Keratinocyte (primary cell): ENCODE results near the gene TNFAIP8. TPM values are rescaled to one million over a fixed set of nuclear protein-coding genes. Genes with fewer than 3 reads are reported as not detected.

ENCODE experiments used
- DNase-seq: peaks from one replicate; pipeline ENCODE4 v3.0.0-alpha.2; 2011; ENCODE audit warnings: low read depth, missing footprints, low spot score
- FAIRE-seq: peaks from 2 replicates; lab custom pipeline; 2011; peaks lifted over from hg19 to GRCh38; lab: Jason Lieb, UNC
- H2AFZ ChIP-seq: 2 replicates; pipeline ENCODE4 v1.6.0; 2012; ENCODE audit warnings: low read length, control low read depth, inconsistent platforms; ENCODE audit not compliant: control insufficient read depth
- H3K27ac ChIP-seq: 2 replicates; pipeline ENCODE4 v1.5.1; 2011; ENCODE audit warnings: low read length; ENCODE audit not compliant: control insufficient read depth, insufficient read depth
- H3K27me3 ChIP-seq: 3 replicates; pipeline ENCODE4 v1.6.0; 2011; ENCODE audit warnings: low read length; ENCODE audit not compliant: control insufficient read depth, insufficient read depth; ENCODE audit errors: extremely low read depth
- H3K36me3 ChIP-seq, 2 experiments: 2 replicates in 1 of 2; 3 replicates in 1 of 2; pipeline ENCODE4 v1.5.1; 2011; ENCODE audit warnings: low read length in 2 of 2, mild to moderate bottlenecking in 1 of 2; ENCODE audit not compliant: control insufficient read depth in 2 of 2, insufficient read depth in 2 of 2; ENCODE audit errors: extremely low read depth in 1 of 2
- H3K4me1 ChIP-seq: 3 replicates; pipeline ENCODE4 v1.5.1; 2011; ENCODE audit warnings: low read length; ENCODE audit not compliant: control insufficient read depth, insufficient read depth; ENCODE audit errors: extremely low read depth
- H3K4me2 ChIP-seq: 3 replicates; pipeline ENCODE4 v1.6.0; 2011; ENCODE audit warnings: low read depth, low read length; ENCODE audit not compliant: control insufficient read depth, insufficient read depth; ENCODE audit errors: extremely low read depth
- H3K4me3 ChIP-seq, 3 experiments: fragments of 200-600 bp in 1 of 3; sonication (generic) in 1 of 3; 2 replicates in 2 of 3; 3 replicates in 1 of 3; pipeline ENCODE4 v1.5.1; 2011 to 2016; ENCODE audit warnings: low read length in 3 of 3, mild to moderate bottlenecking in 3 of 3, control low read depth in 2 of 3, inconsistent platforms in 1 of 3, low read depth in 1 of 3, mixed read lengths in 1 of 3, mixed run types in 1 of 3, moderate library complexity in 1 of 3; ENCODE audit not compliant: control insufficient read depth in 2 of 3, insufficient read depth in 2 of 3; ENCODE audit errors: extremely low read depth in 1 of 3
- H3K79me2 ChIP-seq: 2 replicates; pipeline ENCODE4 v1.6.0; 2012; ENCODE audit warnings: low read length; ENCODE audit not compliant: control insufficient read depth, insufficient read depth
- H3K9ac ChIP-seq: 3 replicates; pipeline ENCODE4 v1.6.0; 2011; ENCODE audit warnings: low read length; ENCODE audit not compliant: control insufficient read depth, insufficient read depth; ENCODE audit errors: extremely low read depth
- H3K9me1 ChIP-seq: 3 replicates; pipeline ENCODE4 v1.6.0; 2011; ENCODE audit warnings: low read length; ENCODE audit not compliant: control insufficient read depth, insufficient read depth; ENCODE audit errors: extremely low read depth
- H3K9me3 ChIP-seq: 2 replicates; pipeline ENCODE4 v1.5.1; 2012; ENCODE audit warnings: low read depth, low read length; ENCODE audit not compliant: control insufficient read depth
- H4K20me1 ChIP-seq: 3 replicates; pipeline ENCODE4 v1.6.0; 2011; ENCODE audit warnings: low read length; ENCODE audit not compliant: control insufficient read depth, insufficient read depth; ENCODE audit errors: extremely low read depth
- CTCF ChIP-seq, 3 experiments: IDR thresholded peaks in 1 of 3; conservative IDR thresholded peaks in 1 of 3; optimal IDR thresholded peaks in 1 of 3; 2 replicates in 2 of 3; 3 replicates in 1 of 3; pipeline versions ENCODE3 to v1.5.1; 2011; ENCODE audit warnings: low read length in 3 of 3, mild to moderate bottlenecking in 3 of 3, moderate library complexity in 2 of 3, control low read depth in 1 of 3, inconsistent platforms in 1 of 3; ENCODE audit not compliant: insufficient read depth in 2 of 3; ENCODE audit errors: extremely low read depth in 1 of 3
- EZH2 ChIP-seq: IDR thresholded peaks from one replicate; pipeline ENCODE4 v1.6.1; 2012; ENCODE audit warnings: inconsistent platforms, mild to moderate bottlenecking, low read length, moderate library complexity
- dilution Hi-C: fragments of 300-500 bp; cut with MboI; formaldehyde crosslinking; loops from one replicate; pipeline ENCODE4 v1.7.0; 2020; ENCODE audit warnings: low sequenced_read_pairs; ENCODE audit not compliant: extremely low pct_ligation_motif_present
- polyA plus RNA-seq, 5 experiments: library from polyadenylated mRNA; depleted of rRNA in 3 of 5; stranded (reverse) in 3 of 5; stranded (forward) in 1 of 5; unstranded in 1 of 5; fragments of >200 nt; gene quantifications; 1 replicate in 1 of 5; 2 replicates in 3 of 5; 3 replicates in 1 of 5; pipeline versions ENCODE4 v1.2.1 to v1.2.3, GENCODE V29; 2011 to 2012; ENCODE audit warnings: missing spikeins in 2 of 5, low read depth in 1 of 5, low replicate concordance in 1 of 5

The TNFAIP8 gene
- polyA plus RNA-seq, 1 donor (not counting 4 experiments of a cell fraction or from before 2014, with no cell fraction given) = 20.8 TPM

GRCh38 chr5:119329666-119330065 lies 26.2 kb upstream of the TNFAIP8 start:
- Histone ChIP-seq H3K79me2 (peaks cover 22% of the 10 kb centered on the region), H3K4me3 (no peak overlapping the region), H3K9me3 (no peaks in the 10 kb centered on the region), H2AFZ (no peak overlapping the region), H3K27ac (no peak overlapping the region), H3K36me3 (no peaks in the 10 kb centered on the region), H4K20me1 (no peaks in the 10 kb centered on the region), H3K4me1 (peaks cover 46% of the 10 kb centered on the region), H3K4me2 (no peak overlapping the region), H3K27me3 (no peaks in the 10 kb centered on the region), H3K9ac (no peak overlapping the region), H3K9me1 (peaks cover 2% of the 10 kb centered on the region)
- dilution Hi-C loops = no loop called here
- DNase-seq = no peak
- TF ChIP-seq CTCF (optimal IDR thresholded peaks at IDR 0.05 in 1 of 3, IDR thresholded peaks at IDR 0.05 in 1 of 3, conservative IDR thresholded peaks at IDR 0.05 in 1 of 3; ENCODE audit: extremely low read depth in 1 of 3, insufficient read depth in 2 of 3, low read length in 3 of 3) = no peak
- no peak for TF ChIP-seq EZH2
- FAIRE-seq = no peak

- no peak for DNase-seq
- no peaks in the 10 kb centered on the region for H3K36me3 ChIP-seq
- peaks cover 24% of the 10 kb centered on the region for H3K79me2 ChIP-seq
- H3K9ac ChIP-seq = no peak overlapping the region
- H2AFZ ChIP-seq = no peak overlapping the region
- H3K4me1 ChIP-seq = peaks cover 50% of the 10 kb centered on the region
- no peak for TF ChIP-seq EZH2
- TF ChIP-seq CTCF (optimal IDR thresholded peaks at IDR 0.05 in 1 of 3, IDR thresholded peaks at IDR 0.05 in 1 of 3, conservative IDR thresholded peaks at IDR 0.05 in 1 of 3; ENCODE audit: extremely low read depth in 1 of 3, insufficient read depth in 2 of 3, low read length in 3 of 3) = no peak
- H4K20me1 ChIP-seq = no peaks in the 10 kb centered on the region
- no peaks in the 10 kb centered on the region for H3K9me3 ChIP-seq
- H3K4me3 ChIP-seq = no peak overlapping the region
- no peak overlapping the region for H3K27ac ChIP-seq
- dilution Hi-C loops = no loop called here
- no peak overlapping the region for H3K4me2 ChIP-seq
- FAIRE-seq = no peak
- no peaks in the 10 kb centered on the region for H3K27me3 ChIP-seq
- H3K9me1 ChIP-seq = peaks cover 5% of the 10 kb centered on the region
Observed at GRCh38 chr5:119330367-119331183, 25.2 kb upstream of the TNFAIP8 start.
